HepG2 (cell line): ENCODE results near the gene SEMA3G. TPM values are rescaled to one million over a fixed set of nuclear protein-coding genes. Genes with fewer than 3 reads are reported as not detected.

Source experiments
- GTF2F1 ChIP-seq: fragments of 150-350 bp; IDR thresholded peaks from 2 replicates; pipeline ENCODE4 v1.6.1; 2014; ENCODE audit warnings: low read length
- MED8 ChIP-seq: sonication (generic); formaldehyde crosslinking; IDR thresholded peaks from 2 replicates; pipeline ENCODE4 v1.8.1; 2023; ENCODE audit warnings: mild to moderate bottlenecking, missing genetic modification reagents; ENCODE audit not compliant: insufficient replicate concordance
- MYNN ChIP-seq: sonication (generic); formaldehyde crosslinking; IDR thresholded peaks from 2 replicates; pipeline ENCODE4 v1.4.0; 2020; ENCODE audit warnings: mild to moderate bottlenecking, low read depth, missing genetic modification reagents
- REPIN1 ChIP-seq: sonication (generic); formaldehyde crosslinking; IDR thresholded peaks from 2 replicates; pipeline ENCODE4 v1.8.0; 2022; ENCODE audit warnings: missing genetic modification reagents, low read depth, mild to moderate bottlenecking, borderline replicate concordance
- RNF219 ChIP-seq: sonication (generic); formaldehyde crosslinking; IDR thresholded peaks from 2 replicates; pipeline ENCODE4 v1.5.0; 2020; ENCODE audit warnings: mild to moderate bottlenecking, missing genetic modification reagents
- SMAD9 ChIP-seq: sonication (generic); formaldehyde crosslinking; IDR thresholded peaks from 2 replicates; pipeline ENCODE4 v1.5.1; 2020; ENCODE audit warnings: mild to moderate bottlenecking, missing genetic modification reagents
- SMC3 ChIP-seq: IDR thresholded peaks from 2 replicates; pipeline ENCODE4 v1.6.1; 2011; ENCODE audit warnings: low read length, improper control_type of control experiment
- SOX6 ChIP-seq, 2 experiments: fragments of 450-650 bp in 1 of 2; sonication (generic) in 1 of 2; formaldehyde crosslinking in 1 of 2; IDR thresholded peaks; 2 replicates each; pipeline versions ENCODE4 v1.4.0 to v1.6.1; 2017 to 2020; ENCODE audit warnings: antibody characterized with exemption in 1 of 2, mild to moderate bottlenecking in 1 of 2, missing genetic modification reagents in 1 of 2
- TOPORS ChIP-seq: sonication (generic); formaldehyde crosslinking; IDR thresholded peaks from 2 replicates; pipeline ENCODE4 v1.8.0; 2023; ENCODE audit warnings: mild to moderate bottlenecking, missing genetic modification reagents
- ZBTB33 ChIP-seq: sonication (generic); formaldehyde crosslinking; IDR thresholded peaks from 2 replicates; pipeline ENCODE4 v1.4.0; 2020; ENCODE audit warnings: missing genetic modification reagents
- ZNF142 ChIP-seq: sonication (generic); formaldehyde crosslinking; IDR thresholded peaks from 2 replicates; pipeline ENCODE4 v1.4.0; 2020; ENCODE audit warnings: missing genetic modification reagents
- ZNF343 ChIP-seq: sonication (generic); formaldehyde crosslinking; IDR thresholded peaks from 2 replicates; pipeline ENCODE4 v1.4.0; 2020; ENCODE audit warnings: mild to moderate bottlenecking, missing genetic modification reagents
- ZNF598 ChIP-seq: sonication (generic); formaldehyde crosslinking; IDR thresholded peaks from 2 replicates; pipeline ENCODE4 v1.5.1; 2020; ENCODE audit warnings: mild to moderate bottlenecking, missing genetic modification reagents, borderline replicate concordance
- ZNF850 ChIP-seq: sonication (generic); formaldehyde crosslinking; conservative IDR thresholded peaks from 2 replicates; pipeline ENCODE4 v1.9.0; 2021; ENCODE audit warnings: mild to moderate bottlenecking, missing genetic modification reagents
- polyA plus RNA-seq, 8 experiments: library from polyadenylated mRNA; depleted of rRNA in 3 of 8; stranded (reverse) in 7 of 8; unstranded in 1 of 8; fragments of >200 nt; fragmentation: Illumina TruSeq in 4 of 8; extraction: Trizol in 4 of 8; gene quantifications; 2 replicates each; pipeline versions ENCODE4 v1.2.1 to v1.2.3, GENCODE V29; 2011 to 2016; ENCODE audit warnings: low read depth in 4 of 8, missing spikeins in 1 of 8, mixed read lengths in 1 of 8; ENCODE audit not compliant: insufficient read depth in 1 of 8
- total RNA-seq, 5 experiments: library from RNA; depleted of rRNA; stranded (reverse); fragments of >200 nt; fragmentation: Illumina TruSeq; extraction: Trizol; gene quantifications; 2 replicates each; pipeline ENCODE4 v1.2.3, GENCODE V29; 2016; ENCODE audit warnings: low read depth in 1 of 5

The SEMA3G gene
- total and polyA plus RNA-seq, 2 of the 13 experiments (the other 11 are each of a cell fraction or from before 2014, with no cell fraction given): 6.1 to 8.3 TPM

- TF ChIP-seq RNF219 (CRISPR knock-in tag) (no peak), GTF2F1 (no peak), MYNN (no peak), MED8 (no peak), ZNF142 (CRISPR knock-in tag) (no peak), ZNF343 (CRISPR knock-in tag) (no peak), REPIN1 (CRISPR knock-in tag) (peak; percentile 45; the same call in 1 of the 2 replicates), ZBTB33 (CRISPR knock-in tag) (no peak), TOPORS (no peak), SMAD9 (no peak), ZNF598 (0 out of 2 replicates have a peak, but pooled peaks have one; percentile 57), SMC3 (peak; percentile 95), ZNF850 (CRISPR knock-in tag) (no peak), SOX6 (IDR thresholded peaks at IDR 0.05) (no peak), SOX6 (CRISPR knock-in tag; IDR thresholded peaks at IDR 0.05) (peak; percentile 69)
Observed at GRCh38 chr3:52446631-52447511, 2.0 kb upstream of the SEMA3G start (continued).
